Mesenteric fat pad (tissue), 1 donor: ENCODE results near the gene MBTPS2. TPM values are rescaled to one million over a fixed set of nuclear protein-coding genes. Genes with fewer than 3 reads are reported as not detected.

Source experiments
- DNase-seq: peaks from one replicate; pipeline ENCODE4 v3.0.0-alpha.2; 2020; ENCODE audit warnings: low spot score
- total RNA-seq: library from RNA; stranded (reverse); fragmentation: NEBNext Ultra II Directional; extraction: Animal tissue kit (Norgen Biotek cat#: 25700); gene quantifications from one replicate; pipeline ENCODE4 v1.2.1, GENCODE V29; 2021
- donor health status: DM: yes; HTN: yes; CAD: no.

Gene MBTPS2
- total RNA-seq, 1 donor from 2014 or later, result 14.8 TPM

DNA sequence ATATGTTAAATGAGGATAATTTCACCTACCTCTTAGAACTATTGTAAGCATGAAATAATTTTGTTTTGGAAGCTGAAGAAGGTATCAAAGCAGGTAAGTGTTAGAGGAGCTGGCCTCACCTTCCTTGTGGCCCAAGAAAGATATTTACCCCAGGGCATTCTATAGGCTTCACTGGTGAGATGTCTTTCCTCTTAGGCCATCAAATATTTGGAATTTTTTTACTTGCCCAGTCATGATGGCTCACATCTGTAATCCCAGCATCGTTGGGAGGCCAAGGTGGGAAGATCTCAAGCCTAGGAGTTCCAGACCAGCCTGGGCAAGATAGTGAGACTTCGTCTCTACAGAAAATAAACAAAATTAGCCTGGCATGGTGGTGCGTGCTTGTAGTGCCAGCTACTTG is 95.0 kb downstream of the MBTPS2 start:
- DNase-seq, result no peak

Other genes with a start within 250 kb of the MBTPS2 start
- 0.10 TPM for gene KLHL34, start 181.3 kb upstream of the MBTPS2 start, total RNA-seq
- not detected for gene SMPX, start 81.5 kb upstream of the MBTPS2 start, total RNA-seq
- 2.2 TPM for gene YY2, start 16.4 kb downstream of the MBTPS2 start, total RNA-seq
- gene SMS, start 101.1 kb downstream of the MBTPS2 start, total RNA-seq, result 41.8 TPM
- 0.45 TPM for gene PHEX, start 192.7 kb downstream of the MBTPS2 start, total RNA-seq